Astrocyte (in vitro differentiated cells and primary cell): Measurements from ENCODE around the gene PPP2R2C. TPM values are rescaled to one million over a fixed set of nuclear protein-coding genes. Genes with fewer than 3 reads are reported as not detected.

Source experiments
- DNase-seq: peaks from one replicate; pipeline ENCODE4 v3.0.0-alpha.2; 2010; ENCODE audit warnings: low read depth
- FAIRE-seq: peaks from 2 replicates; lab custom pipeline; 2011; peaks lifted over from hg19 to GRCh38; lab: Jason Lieb, UNC
- H2AFZ ChIP-seq: 2 replicates; pipeline ENCODE4 v1.6.0; 2012; ENCODE audit warnings: low read depth, low read length, inconsistent platforms
- H3K27ac ChIP-seq: 2 replicates; pipeline ENCODE4 v1.5.1; 2011; ENCODE audit warnings: low read depth, low read length, inconsistent platforms
- H3K27me3 ChIP-seq: 2 replicates; pipeline ENCODE4 v1.6.0; 2011; ENCODE audit warnings: low read length, inconsistent platforms; ENCODE audit not compliant: insufficient read depth
- H3K36me3 ChIP-seq: 2 replicates; pipeline ENCODE4 v1.5.1; 2011; ENCODE audit warnings: low read length, inconsistent platforms; ENCODE audit not compliant: insufficient read depth
- H3K4me1 ChIP-seq: 2 replicates; pipeline ENCODE4 v1.5.1; 2011; ENCODE audit warnings: low read length, inconsistent platforms; ENCODE audit not compliant: insufficient read depth
- H3K4me2 ChIP-seq: 2 replicates; pipeline ENCODE4 v1.6.0; 2012; ENCODE audit warnings: low read length, inconsistent platforms
- H3K4me3 ChIP-seq: 2 replicates; pipeline ENCODE4 v1.5.1; 2011; ENCODE audit warnings: low read depth, mild to moderate bottlenecking, low read length, inconsistent platforms; ENCODE audit not compliant: insufficient read depth
- H3K79me2 ChIP-seq: 2 replicates; pipeline ENCODE4 v1.6.0; 2012; ENCODE audit warnings: mild to moderate bottlenecking, low read length, inconsistent platforms; ENCODE audit not compliant: insufficient read depth
- H3K9ac ChIP-seq: 2 replicates; pipeline ENCODE4 v1.6.0; 2012; ENCODE audit warnings: mild to moderate bottlenecking, low read length, inconsistent platforms
- H3K9me3 ChIP-seq: 2 replicates; pipeline ENCODE4 v1.5.1; 2012; ENCODE audit warnings: low read depth, mild to moderate bottlenecking, low read length, inconsistent platforms; ENCODE audit not compliant: insufficient read depth
- H4K20me1 ChIP-seq: 2 replicates; pipeline ENCODE4 v1.6.0; 2012; ENCODE audit warnings: low read length, inconsistent platforms; ENCODE audit not compliant: insufficient read depth
- H3K27ac Mint-ChIP-seq: one replicate; pipeline ENCODE4 v1.8.0; 2021; ENCODE audit warnings: mild to moderate bottlenecking, mixed read lengths; ENCODE audit not compliant: unreplicated experiment
- H3K27me3 Mint-ChIP-seq: one replicate; pipeline ENCODE4 v1.8.0; 2021; ENCODE audit warnings: low read depth, mixed read lengths; ENCODE audit not compliant: unreplicated experiment
- H3K36me3 Mint-ChIP-seq: one replicate; pipeline ENCODE4 v1.8.0; 2021; ENCODE audit warnings: low read depth, mixed read lengths; ENCODE audit not compliant: unreplicated experiment
- H3K4me1 Mint-ChIP-seq: one replicate; pipeline ENCODE4 v1.8.0; 2021; ENCODE audit warnings: low read depth, mixed read lengths; ENCODE audit not compliant: unreplicated experiment
- H3K4me3 Mint-ChIP-seq: one replicate; pipeline ENCODE4 v1.8.0; 2021; ENCODE audit warnings: mild to moderate bottlenecking, moderate library complexity, mixed read lengths; ENCODE audit not compliant: unreplicated experiment
- H3K9me3 Mint-ChIP-seq: one replicate; pipeline ENCODE4 v1.8.0; 2021; ENCODE audit warnings: mild to moderate bottlenecking, mixed read lengths; ENCODE audit not compliant: unreplicated experiment
- CTCF ChIP-seq: IDR thresholded peaks from 2 replicates; pipeline ENCODE4 v1.5.1; 2011; ENCODE audit warnings: low read depth, mild to moderate bottlenecking, inconsistent platforms, low read length, moderate library complexity; ENCODE audit not compliant: insufficient read depth
- EZH2 ChIP-seq: IDR thresholded peaks from 2 replicates; pipeline ENCODE4 v1.6.1; 2012; ENCODE audit warnings: mild to moderate bottlenecking, low read length, inconsistent platforms; ENCODE audit not compliant: insufficient read depth
- total RNA-seq: library from RNA; stranded (reverse); gene quantifications from 2 replicates; pipeline ENCODE4 v1.2.1, GENCODE V29; 2021

The PPP2R2C gene
- total RNA-seq, 1 donor from 2014 or later, result 1.1 TPM

GRCh38 chr4:6282314-6282771 is 190.1 kb downstream of the PPP2R2C start:
- no peak for TF ChIP-seq EZH2
- TF ChIP-seq CTCF, result no peak
- Mint-ChIP-seq H3K36me3 (peaks cover 21% of the 10 kb centered on the region), H3K27me3 (no peaks in the 10 kb centered on the region), H3K9me3 (no peaks in the 10 kb centered on the region), H3K4me3 (no peak overlapping the region), H3K4me1 (peaks cover 6% of the 10 kb centered on the region), H3K27ac (peak overlapping the region; percentile 81)
- no peak overlapping the region for H2AFZ ChIP-seq
- FAIRE-seq (no peak), DNase-seq (peak; percentile 16)
- peaks cover 2% of the 10 kb centered on the region for H3K36me3 ChIP-seq
- H4K20me1 ChIP-seq, result peaks cover 88% of the 10 kb centered on the region
- H3K27me3 ChIP-seq, result no peaks in the 10 kb centered on the region
- no peak overlapping the region for H3K9ac ChIP-seq
- no peak overlapping the region for H3K4me3 ChIP-seq
- peaks cover 14% of the 10 kb centered on the region for H3K4me1 ChIP-seq
- H3K9me3 ChIP-seq, result no peaks in the 10 kb centered on the region
- H3K79me2 ChIP-seq, result peaks cover 7% of the 10 kb centered on the region
- H3K4me2 ChIP-seq, result no peak overlapping the region
- H3K27ac ChIP-seq, result no peak overlapping the region

GRCh38 chr4:6281436-6282313 is 190.7 kb downstream of the PPP2R2C start:
- Mint-ChIP-seq H3K9me3 (no peaks in the 10 kb centered on the region), H3K27me3 (peaks cover 2% of the 10 kb centered on the region), H3K27ac (peak overlapping the region; percentile 81), H3K4me1 (peaks cover 6% of the 10 kb centered on the region), H3K4me3 (no peak overlapping the region), H3K36me3 (peaks cover 20% of the 10 kb centered on the region)
- peaks cover 90% of the 10 kb centered on the region for H4K20me1 ChIP-seq
- FAIRE-seq (no peak), DNase-seq (no peak)
- no peaks in the 10 kb centered on the region for H3K27me3 ChIP-seq
- H2AFZ ChIP-seq, result no peak overlapping the region
- peaks cover 13% of the 10 kb centered on the region for H3K79me2 ChIP-seq
- peaks cover 2% of the 10 kb centered on the region for H3K36me3 ChIP-seq
- H3K4me2 ChIP-seq, result no peak overlapping the region
- no peak for TF ChIP-seq CTCF
- no peak for TF ChIP-seq EZH2
- no peaks in the 10 kb centered on the region for H3K9me3 ChIP-seq
- no peak overlapping the region for H3K27ac ChIP-seq
- no peak overlapping the region for H3K4me3 ChIP-seq
- H3K4me1 ChIP-seq, result peaks cover 14% of the 10 kb centered on the region
- H3K9ac ChIP-seq, result no peak overlapping the region
